GM21619 (cell line): ENCODE data around the gene HOGA1.

Source experiments
- ATAC-seq: cut with Tn5 transposase; IDR thresholded peaks from one replicate; pipeline ENCODE4 v1.9.1; 2021; ENCODE audit not compliant: unreplicated experiment

HOGA1 gene

DNA sequence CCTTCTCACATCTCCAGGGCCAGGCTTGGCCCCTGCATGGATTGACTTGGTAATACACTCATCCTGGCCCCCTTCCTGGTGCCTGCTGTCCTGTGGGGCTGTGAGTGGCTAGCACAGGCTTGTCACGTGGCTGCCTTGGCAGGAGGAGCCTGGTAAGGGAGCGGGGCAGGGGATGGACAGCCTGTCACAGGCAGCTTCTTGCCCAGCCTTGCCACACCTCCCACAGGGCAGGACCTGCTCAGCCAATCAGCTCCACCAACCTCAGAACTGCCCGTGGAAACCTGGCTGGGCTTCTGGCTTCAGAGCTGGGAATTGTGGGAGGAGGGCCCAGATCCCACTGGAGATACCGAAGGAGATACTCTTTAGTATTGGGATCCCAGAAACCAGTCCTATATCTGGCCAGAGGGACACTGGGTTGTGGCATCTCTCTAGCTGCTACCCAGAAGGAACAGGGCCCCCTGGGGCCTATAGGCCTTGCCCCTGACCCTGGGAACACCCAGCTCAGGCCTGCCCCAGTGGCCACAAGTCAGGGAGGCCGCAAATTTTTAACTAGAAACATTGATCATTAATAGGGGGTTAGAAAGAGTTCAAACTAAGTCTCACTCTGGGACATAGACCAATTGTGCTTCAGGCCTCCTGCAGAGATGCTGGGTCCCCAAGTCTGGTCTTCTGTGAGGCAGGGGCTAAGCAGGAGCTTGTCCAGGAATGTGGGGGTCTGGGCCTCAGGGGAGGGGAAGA is at the start of gene HOGA1:
HOGA1 (plus strand) TSS at position 330 of the 738 bp plus-strand sequence; CDS start at position 645, 315 bp downstream.
- ATAC-seq, result peak; percentile 80

DNA sequence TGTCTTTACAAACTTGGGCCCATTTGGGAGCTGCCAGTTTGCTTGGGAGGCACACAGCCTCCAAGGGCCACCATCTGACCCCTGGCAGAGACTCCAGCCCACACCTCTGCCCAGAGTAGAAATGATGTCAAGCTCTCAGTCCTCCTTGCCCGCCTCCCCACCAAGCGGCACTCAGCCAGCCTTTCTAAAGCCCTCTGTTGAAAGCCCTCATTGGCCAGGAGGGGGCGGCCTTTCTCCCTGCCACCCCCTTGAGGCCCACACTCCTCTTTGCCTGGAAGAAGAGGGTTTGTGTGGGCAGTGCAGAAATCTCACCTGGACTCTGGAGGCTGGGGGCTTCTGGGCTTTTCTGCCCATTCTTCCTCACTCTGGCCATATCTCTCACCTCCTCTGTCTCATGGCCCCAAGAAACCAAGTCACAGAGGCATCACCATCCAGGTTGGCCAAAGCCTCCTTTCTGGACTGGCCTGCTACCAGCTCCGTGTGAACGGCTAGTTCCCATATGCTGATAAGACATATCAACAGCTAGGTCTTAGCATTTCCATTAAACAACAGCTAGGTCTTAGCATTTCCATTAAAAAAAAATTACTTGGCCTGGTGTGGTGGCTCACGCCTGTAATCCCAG is 49.3 kb upstream of the HOGA1 start:
- no peak for ATAC-seq

DNA sequence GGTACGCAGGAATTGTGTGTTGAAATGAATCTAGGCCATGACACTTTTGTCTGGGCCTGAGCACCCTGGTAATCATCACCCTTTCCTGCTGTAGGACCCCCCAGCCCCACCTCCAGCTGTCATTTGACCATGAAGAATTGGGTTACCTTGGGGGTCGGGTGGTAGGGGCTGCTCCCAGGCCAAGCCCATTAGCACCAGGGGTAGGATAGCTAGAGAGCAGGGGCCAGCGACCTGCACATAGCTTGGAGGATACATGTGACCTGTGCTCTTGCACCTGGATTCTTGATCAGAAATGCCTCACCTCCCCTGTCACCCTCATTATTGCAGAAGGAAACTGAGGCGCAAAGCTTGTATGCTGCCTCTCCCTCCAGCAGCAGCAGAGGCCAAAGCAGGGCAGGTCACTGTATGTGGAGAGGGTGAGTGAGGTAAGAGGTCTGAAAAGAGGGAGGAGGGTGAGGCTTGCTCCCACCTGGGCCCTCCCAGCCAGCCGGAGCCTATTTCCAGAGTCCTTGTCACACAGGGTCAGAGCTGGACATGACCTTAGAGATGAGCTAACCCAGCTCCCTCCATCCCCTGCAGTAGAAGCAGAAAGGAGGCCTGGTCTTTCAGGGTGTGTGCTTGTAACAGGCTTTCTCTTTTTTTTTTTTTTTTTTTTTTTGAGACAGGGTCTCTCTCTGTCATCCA is 46.9 kb upstream of the HOGA1 start:
- no peak for ATAC-seq

DNA sequence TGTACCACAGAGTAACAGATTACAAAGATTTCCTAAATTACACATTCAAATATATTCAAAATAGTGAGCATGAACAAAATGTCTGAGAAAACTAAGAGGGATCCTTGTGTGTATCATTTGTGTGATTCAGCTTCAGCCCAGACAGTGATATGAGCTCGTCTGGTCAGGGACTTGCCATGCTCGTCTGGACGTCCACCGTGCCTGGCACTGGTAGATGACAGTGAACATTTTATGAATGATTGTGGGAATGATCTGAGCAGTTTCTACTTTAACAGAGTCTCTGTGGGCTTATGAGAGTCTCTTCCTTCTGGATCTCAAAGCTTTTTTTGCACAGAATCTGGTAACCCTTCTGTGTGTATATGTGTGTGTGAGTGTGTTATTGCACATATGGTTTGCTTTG is 45.8 kb upstream of the HOGA1 start:
- ATAC-seq, result no peak

DNA sequence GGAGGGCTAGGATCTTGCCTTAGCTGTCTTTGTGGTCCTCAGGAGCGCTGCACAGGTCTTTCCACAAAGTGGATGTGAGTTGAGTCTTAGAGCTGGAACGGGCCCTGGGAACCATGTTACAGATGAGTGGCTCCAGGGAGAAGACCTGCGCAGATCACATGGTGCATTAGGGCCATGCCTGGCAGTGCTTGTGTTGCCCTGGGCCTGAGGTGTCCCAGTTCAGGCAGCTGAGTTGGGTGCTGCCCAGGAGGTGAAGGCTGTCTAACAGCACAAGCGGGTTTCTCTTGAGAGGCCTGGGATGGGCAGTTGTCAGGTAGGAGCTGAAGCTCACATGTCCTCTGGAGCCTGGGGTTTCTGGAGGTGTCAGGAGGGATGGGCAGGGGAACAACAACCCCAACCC is 45.4 kb upstream of the HOGA1 start:
- ATAC-seq, result no peak

DNA sequence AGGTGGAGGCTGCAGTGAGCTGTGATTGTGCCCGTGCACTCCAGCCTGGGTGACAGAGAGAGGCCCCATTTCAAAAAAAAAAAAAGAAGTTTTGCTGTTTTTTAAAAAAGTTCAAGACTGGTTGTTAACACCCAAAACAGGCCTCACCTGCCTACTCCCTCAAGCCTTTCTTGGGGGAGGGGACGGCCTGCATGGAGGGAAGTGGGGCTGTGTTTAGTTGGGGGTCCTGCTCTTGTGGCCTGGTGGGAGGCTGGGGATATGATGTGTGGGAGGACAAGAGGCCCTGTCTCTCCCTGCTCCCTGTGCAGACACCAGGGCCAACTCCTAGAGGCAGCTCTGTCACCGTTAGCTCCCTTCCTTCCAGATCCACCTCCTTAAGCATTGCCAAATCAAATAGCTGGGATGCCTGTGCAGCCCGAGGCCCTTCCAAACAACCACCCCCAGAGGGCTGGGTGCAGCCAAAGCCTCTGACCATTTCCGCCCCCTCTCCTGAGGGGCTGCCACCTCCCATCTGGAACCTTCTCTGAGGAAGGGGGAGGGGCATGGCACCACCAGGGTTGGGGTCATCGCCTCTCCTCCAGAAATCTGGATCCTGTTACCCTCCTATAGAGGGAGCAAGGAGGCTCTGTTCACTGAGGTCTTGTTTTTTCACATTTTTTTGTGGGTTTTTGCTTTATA is 44.5 kb upstream of the HOGA1 start:
- ATAC-seq, result no peak

DNA sequence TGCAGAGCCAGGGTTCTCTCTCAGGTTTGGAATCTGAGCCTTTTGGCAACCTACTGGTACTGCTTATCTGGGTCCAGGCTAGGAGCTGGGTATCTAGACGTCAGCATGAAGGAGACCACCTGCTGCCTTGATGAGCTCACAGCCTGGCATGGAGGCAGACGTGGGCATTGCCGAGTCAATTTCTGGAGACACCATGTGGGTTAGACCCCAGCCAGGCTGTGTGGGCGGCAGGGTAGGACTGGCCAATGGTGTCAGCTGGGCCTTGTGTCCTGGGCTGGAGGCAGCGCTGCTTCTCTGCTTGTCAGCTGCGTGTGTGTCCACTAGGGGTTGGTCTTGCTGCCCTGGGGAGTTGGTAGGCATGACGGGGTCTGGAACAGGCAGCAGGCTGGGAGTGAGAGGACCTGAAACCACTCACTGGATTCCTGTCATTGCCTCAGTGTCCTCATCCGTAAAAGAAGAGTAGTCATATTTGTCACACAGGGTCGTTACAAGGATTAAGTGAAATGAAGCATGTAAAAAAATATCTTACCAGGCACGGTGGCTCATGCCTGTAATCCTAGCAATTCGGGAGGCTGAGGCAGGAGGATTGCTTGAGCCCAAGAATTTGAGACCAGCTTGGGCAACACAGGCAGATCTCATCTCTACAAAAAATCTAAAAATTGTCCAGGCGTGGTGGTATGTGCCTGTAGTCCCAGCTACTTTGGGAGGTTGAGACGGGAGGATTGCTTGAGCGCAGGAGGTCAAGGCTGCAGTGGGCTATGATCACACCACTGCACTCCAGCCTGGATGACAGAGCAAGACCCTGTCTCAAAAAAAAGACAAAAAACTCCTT is 43.3 kb upstream of the HOGA1 start:
- no peak for ATAC-seq

DNA sequence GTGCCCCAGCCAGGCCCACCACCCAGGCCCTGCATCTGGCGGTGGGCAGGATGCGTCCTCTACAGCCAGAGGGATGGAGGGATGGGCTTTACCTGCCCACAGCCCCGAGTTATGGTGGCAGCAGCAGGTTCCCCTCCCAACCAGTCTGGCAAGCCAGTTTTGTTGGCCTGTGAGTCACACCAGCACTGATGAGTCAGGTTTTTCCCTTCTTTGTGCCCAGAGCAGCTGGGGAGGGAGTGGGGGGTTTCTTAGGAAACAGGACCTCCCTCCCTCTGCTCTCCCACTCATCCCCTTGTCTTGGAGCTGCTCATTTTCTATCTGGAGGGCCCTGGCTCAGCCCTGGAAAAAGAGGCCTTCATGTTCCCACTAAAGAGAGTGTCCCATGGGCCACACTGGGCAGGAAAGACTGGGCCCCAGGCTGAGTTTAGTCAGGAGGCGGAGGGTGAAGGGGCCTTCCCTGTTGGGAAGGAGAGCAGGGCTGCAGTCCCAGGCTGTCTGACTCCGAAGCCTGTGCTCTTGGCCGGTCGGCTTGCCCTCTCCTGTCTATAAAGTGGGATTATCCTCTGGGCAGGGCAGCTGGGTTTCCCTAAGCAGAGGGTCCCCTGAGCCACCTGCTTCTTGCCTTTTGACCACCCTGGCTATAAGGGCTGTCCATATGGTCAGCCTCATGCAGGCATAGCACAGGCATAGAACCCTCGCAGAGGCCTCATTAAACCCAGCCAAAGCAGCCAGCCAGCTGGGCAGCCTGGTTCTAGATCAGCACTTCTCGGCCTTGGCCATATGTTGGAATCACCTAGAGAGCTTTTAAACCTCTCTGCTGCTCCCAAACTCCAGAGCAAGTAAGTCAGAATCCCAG is 41.8 kb upstream of the HOGA1 start:
- no peak for ATAC-seq

DNA sequence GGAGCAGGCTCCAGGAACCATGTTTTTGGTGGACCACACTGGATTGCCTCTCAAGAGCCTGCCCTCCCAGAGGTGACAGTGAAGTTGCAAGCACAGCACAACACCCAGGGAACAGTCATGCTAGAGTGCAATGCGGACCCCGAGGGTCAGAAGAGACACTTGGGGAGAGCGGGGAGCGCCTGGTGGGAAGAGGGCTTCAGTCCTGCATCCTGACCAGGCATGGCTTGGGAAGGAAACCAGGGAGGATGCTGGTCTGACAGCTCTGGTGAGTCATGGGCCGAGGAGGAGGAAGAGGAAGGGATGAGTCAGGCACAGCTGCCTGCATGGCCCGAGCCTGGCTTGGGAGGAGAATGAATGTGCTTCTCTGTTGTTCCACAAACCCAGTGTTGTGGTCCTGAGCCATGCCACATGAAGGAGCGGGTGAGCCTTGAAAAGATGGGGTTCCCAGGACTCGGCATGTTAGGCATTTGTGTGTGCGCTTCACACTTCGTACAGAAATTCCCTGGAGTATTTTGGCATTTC is 41.1 kb upstream of the HOGA1 start:
- peak; percentile 59 for ATAC-seq

DNA sequence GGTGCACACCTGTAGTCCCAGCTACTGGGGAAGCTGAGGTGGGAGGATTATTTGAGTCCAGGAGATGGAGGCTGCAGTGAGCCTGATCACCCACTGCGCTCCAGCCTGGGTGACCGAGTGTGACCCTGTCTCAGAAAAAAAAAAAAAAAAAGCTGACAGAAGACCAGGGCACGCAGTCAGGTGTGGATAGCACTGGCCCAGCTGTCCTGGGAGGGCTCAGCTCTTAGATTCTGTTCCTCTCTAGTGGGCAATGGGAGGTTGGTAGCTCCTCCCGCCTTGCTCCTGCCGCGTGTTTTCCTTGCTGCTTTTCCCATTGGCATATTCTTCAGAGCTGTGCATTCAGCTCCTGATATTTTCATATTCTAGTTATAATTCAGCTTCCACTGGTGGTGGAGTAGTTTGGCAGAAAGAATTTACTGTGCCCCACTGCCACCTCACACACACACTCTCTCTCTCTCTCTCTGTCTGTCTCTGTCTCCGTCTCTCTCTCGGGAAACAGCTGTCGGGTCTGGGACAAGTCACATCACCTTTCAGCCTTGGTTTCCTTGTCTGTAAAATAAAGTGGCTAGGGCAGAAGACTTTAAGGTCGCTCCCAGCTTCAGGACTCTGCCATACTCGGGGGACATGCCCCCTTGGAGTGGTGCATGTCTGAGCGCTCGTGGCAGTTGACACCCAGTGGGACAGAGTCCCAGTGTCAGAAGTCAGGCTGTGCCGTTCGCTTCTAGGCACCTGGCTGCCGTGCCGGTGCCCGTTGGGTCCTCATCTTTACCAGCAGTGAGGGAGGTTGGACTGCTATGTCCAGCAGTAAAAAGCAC is 37.5 kb upstream of the HOGA1 start:
- ATAC-seq, result no peak

DNA sequence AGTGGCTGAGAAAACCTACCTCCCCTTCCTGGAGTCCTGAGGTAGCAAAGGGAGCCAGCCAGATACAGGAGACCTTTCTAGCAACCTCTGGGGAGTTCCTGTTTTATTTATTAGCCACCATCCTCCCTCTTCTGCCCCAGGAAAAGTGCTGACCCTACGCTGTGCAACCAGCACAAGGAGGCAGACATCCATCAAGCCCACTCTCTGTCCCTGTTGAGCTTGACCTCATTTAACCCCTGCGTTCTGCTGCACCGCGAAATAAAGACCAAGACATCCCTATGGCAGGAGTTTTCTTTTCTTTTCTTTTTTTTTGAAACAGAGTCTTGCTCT is 37.0 kb upstream of the HOGA1 start:
- ATAC-seq, result no peak

DNA sequence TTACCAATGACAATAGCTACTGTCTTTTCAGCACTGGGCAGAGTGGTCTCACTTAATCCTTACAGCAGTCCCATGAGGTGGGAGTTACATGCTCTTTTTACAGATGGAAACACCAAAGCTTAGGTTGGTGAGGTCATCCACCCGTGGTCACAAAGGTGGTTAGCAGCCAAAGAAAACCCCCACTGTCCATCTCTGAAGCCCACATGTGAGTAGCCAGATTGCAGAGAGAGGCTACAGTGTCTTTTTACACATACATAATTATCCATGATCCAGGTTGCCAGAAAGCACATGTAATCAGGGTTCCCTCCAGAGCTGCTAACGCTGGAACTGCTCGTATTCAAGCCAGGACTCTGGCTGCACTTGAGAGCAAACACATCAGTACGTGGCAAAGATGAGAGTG is 36.2 kb upstream of the HOGA1 start:
- no peak for ATAC-seq

DNA sequence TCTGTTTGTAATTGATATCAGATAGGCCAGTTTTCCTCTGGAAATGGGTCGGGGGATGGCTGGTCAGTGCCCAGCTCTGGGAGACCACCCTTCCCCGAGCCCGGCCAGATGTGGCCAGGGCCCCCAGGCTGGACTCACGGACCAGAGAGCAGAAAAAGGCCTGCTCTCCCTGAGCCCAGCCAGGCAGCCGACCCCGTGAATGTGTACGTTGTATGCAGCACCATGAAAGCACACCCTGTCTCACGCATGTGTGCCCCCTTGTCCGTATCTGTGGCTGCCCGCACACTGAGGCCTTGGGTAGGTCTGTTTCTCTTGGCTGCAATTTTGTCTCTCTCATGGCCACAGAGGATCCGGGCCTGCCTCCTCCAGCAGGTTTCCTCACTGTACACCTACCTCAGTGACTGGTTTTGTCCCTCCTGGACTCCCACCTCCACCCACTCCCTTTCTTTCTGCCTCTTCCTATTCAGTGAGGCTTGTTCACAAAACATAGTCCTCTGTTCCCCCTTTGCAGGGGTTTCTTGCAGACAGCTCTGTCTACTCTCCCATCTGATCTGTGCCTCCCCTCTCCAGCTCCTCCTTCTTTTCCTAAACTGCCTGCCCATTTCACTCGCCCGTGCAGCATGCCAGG is 35.2 kb upstream of the HOGA1 start:
- no peak for ATAC-seq

DNA sequence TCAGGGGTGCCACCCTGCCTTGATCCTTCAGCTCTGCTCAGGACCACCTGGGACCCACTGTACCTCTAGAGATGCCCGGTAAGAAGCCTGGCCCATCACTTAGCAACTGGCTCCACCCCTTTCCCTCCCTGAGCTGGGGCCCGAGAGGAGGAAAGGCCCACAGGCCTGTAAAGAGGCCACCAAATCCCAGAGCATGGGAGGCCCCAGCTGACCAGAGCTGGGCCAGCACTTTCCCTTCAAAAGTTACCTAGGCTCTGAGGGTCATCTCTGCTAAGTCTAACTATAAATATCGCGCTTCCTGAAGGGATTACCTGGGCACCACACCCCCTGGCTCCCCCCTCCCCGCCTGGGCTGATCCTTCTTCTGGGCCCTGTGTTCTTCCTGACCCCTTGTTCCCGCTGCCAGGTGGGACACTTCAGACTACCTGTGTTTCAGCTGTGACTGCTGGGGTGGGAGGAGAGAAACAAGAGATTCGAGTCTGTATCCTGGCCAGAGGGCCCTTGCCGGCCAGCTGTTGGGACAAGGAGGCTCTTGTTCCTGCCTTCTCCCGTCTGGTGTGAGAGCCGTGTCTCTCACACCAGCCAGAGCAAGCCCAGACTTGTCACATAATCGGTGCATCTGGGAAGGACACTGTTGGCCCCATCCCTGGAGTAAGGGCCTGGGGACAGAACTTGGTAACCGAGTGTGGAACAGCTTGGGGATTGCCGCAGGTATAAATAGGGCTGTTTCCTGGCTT is 34.4 kb upstream of the HOGA1 start:
- no peak for ATAC-seq

DNA sequence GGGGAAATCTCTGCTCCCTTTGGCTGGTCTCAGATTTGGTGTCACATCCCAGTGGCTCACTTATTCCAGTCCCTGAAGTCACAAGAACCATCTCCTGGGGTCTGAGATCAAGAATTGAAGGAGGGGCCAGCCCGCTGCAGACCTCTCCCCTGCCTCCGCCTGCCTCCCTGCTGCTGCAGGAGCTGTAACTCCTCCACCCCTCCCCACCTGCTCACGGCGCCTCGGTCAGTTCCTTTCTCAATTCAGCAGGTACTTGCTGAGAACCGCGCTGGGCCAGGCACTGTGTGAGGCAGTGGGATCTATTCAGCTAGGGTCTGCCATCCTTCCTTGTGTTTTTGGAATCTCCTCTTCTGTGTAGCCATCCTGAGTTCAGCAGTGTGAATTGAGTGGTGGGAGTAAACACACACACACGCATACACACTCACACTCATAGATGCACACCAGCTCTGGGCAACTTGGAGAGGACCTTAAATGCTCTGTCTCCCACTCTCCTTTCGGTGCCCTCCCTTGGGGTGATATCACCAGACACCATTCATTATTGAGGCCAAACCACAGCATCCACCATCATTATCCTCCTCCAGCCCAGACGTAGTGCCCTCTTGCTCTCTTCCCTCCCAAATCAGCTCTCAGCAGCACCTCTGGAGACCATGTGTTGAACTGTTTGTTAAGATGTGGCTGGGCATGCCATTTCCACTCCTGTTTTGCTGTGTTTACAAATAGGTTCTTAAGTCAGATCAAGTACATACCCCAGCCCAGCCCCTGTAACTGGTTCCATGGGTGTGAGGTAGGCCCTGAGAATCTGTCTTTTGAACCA is 33.6 kb upstream of the HOGA1 start:
- no peak for ATAC-seq

DNA sequence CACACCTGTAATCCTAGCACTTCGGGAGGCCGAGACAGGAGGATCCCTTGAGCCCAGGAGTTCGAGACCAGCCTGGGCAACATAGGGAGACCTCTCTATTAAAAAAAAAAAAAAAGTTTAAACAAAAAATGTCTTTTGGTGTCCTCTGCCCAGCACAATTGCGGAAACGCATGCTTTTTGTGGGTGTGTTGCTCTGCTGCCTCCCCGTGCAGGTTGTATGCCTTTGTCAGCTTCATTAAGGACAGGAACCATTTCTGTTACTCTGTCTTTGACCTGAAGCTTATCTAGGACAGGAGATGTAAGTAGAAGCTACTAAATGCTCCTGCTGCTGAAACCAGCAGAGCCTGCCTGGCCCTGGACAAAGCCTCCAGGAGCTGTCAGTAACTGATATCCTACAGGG is 32.9 kb upstream of the HOGA1 start:
- no peak for ATAC-seq

DNA sequence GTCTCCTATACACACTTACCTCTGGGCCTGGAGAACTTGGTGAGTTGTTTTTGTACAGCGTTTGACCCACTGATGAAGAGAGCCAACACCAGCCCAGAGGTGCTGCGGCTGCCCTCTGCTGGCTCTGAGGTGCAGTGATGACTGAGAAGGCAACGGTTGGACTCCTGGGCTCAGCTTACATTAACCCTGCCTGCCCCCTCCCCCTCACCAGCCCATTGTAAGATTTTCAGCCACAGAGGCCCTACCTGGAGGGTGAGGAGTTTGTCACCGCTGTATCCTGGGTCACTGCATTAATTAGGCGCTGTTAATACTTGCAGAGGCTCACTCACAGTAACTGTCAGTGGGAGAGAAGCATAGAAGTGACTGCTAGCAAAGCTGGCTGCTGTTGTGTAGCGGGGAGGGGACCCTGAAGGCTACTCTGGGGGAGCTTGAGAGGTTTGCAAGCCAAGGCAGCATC is 30.6 kb upstream of the HOGA1 start:
- peak; percentile 60 for ATAC-seq
